GM10847 (cell line): ENCODE results near the gene MGLL.

Source experiments
- POLR2A ChIP-seq: IDR thresholded peaks from 2 replicates; pipeline ENCODE4 v1.6.1; 2011; ENCODE audit not compliant: insufficient read length; ENCODE audit errors: extremely low read depth

Gene MGLL

GRCh38 chr3:127748754-127749327, 73.5 kb downstream of the MGLL start:
- no peak for TF ChIP-seq POLR2A

- no peak for TF ChIP-seq POLR2A
Observed at GRCh38 chr3:127747751-127748521, 74.4 kb downstream of the MGLL start.

- no peak for TF ChIP-seq POLR2A
Observed at GRCh38 chr3:127747066-127747465, 75.2 kb downstream of the MGLL start.

- no peak for TF ChIP-seq POLR2A
Observed at GRCh38 chr3:127746400-127747057, 75.8 kb downstream of the MGLL start.

GRCh38 chr3:127745656-127746399, 76.5 kb downstream of the MGLL start:
- TF ChIP-seq POLR2A = no peak

- TF ChIP-seq POLR2A = no peak
Observed at GRCh38 chr3:127744875-127745274, 77.4 kb downstream of the MGLL start.

- TF ChIP-seq POLR2A = no peak
Observed at GRCh38 chr3:127744253-127744815, 78.0 kb downstream of the MGLL start.

- TF ChIP-seq POLR2A = no peak
Observed at GRCh38 chr3:127743351-127744252, 78.7 kb downstream of the MGLL start.

- TF ChIP-seq POLR2A = no peak
Observed at GRCh38 chr3:127742580-127742979, 79.7 kb downstream of the MGLL start.

GRCh38 chr3:127741690-127742089, 80.6 kb downstream of the MGLL start:
- TF ChIP-seq POLR2A = no peak

GRCh38 chr3:127741246-127741645, 81.1 kb downstream of the MGLL start:
- no peak for TF ChIP-seq POLR2A

- no peak for TF ChIP-seq POLR2A
Observed at GRCh38 chr3:127740136-127740915, 82.0 kb downstream of the MGLL start.

GRCh38 chr3:127739347-127740135, 82.8 kb downstream of the MGLL start:
- TF ChIP-seq POLR2A = no peak
